HG03196 (cell line): ENCODE measurements around the gene PIP5KL1.
"Not testable (repeated sequence)": the region's sequence is repeated elsewhere in the genome, so short reads cannot be mapped to it uniquely, and the experiment has no call there.

Source experiments
- ATAC-seq: cut with Tn5 transposase; IDR thresholded peaks from one replicate; pipeline ENCODE4 v1.9.1; 2021; ENCODE audit not compliant: unreplicated experiment

PIP5KL1 gene

GRCh38 chr9:127896395-127897192 is 34.0 kb downstream of the PIP5KL1 start:
- no peak for ATAC-seq

GRCh38 chr9:127895811-127896210 is 34.8 kb downstream of the PIP5KL1 start:
- ATAC-seq: no peak

- no peak for ATAC-seq
Measured at GRCh38 chr9:127893392-127893791, 37.2 kb downstream of the PIP5KL1 start.

GRCh38 chr9:127892831-127893230 is 37.7 kb downstream of the PIP5KL1 start:
- ATAC-seq: no peak

- ATAC-seq: no peak
Measured at GRCh38 chr9:127890053-127890452, 40.5 kb downstream of the PIP5KL1 start.

- ATAC-seq: no peak
Measured at GRCh38 chr9:127887792-127888191, 42.8 kb downstream of the PIP5KL1 start.

GRCh38 chr9:127886401-127886972 is 44.1 kb downstream of the PIP5KL1 start:
- no peak for ATAC-seq

GRCh38 chr9:127885508-127886281 is 44.9 kb downstream of the PIP5KL1 start:
- no peak for ATAC-seq

GRCh38 chr9:127884976-127885490 is 45.5 kb downstream of the PIP5KL1 start:
- no peak for ATAC-seq

GRCh38 chr9:127884427-127884911 is 46.1 kb downstream of the PIP5KL1 start:
- no peak for ATAC-seq

- no peak for ATAC-seq
Measured at GRCh38 chr9:127883959-127884358, 46.6 kb downstream of the PIP5KL1 start.

GRCh38 chr9:127881715-127882114 is 48.9 kb downstream of the PIP5KL1 start:
- not testable (repeated sequence) for ATAC-seq

GRCh38 chr9:127880143-127880542 is 50.4 kb downstream of the PIP5KL1 start:
- ATAC-seq: no peak

GRCh38 chr9:127878652-127879390 is 51.8 kb downstream of the PIP5KL1 start:
- ATAC-seq: no peak

- ATAC-seq: no peak
Measured at GRCh38 chr9:127878001-127878651, 52.5 kb downstream of the PIP5KL1 start.

- ATAC-seq: no peak
Measured at GRCh38 chr9:127877566-127877998, 53.0 kb downstream of the PIP5KL1 start, which contains the start of gene AK1. TSS of gene AK1 (minus strand) at chr9:127877675. CDS start at chr9:127874617, 3,058 bp downstream.

- ATAC-seq: no peak
Measured at GRCh38 chr9:127876764-127877562, 53.6 kb downstream of the PIP5KL1 start.

- no peak for ATAC-seq
Measured at GRCh38 chr9:127876026-127876763, 54.4 kb downstream of the PIP5KL1 start.
